ENCODE measurements around the gene POLR2E. TPM values are rescaled to one million over a fixed set of nuclear protein-coding genes. Genes with fewer than 3 reads are reported as not detected.

Gene POLR2E
- total and polyA plus RNA-seq, 2 of the 13 experiments (the other 11 are each of a cell fraction or from before 2014, with no cell fraction given), result 140 to 272 TPM

GRCh38 chr19:1046117-1046626 is 49.0 kb downstream of the POLR2E start (continued):
- TF ChIP-seq RNF2 (conservative IDR thresholded peaks at IDR 0.05; ENCODE audit: low read depth), result 0 out of 2 replicates have a peak, but pooled peaks have one; percentile 62
- TF ChIP-seq BCL6 (CRISPR knock-in tag; IDR thresholded peaks at IDR 0.05), result no peak
- TF ChIP-seq RBFOX2 (IDR thresholded peaks at IDR 0.05; ENCODE audit: low read depth, low read length), result peak; percentile 39; the same call in 1 of the 2 replicates
- no peak for TF ChIP-seq ZNF138 (CRISPR knock-in tag; IDR thresholded peaks at IDR 0.05; ENCODE audit: low read depth)
- 0 out of 2 replicates have a peak, but pooled peaks have one; percentile 37 for TF ChIP-seq ZNF337 (CRISPR knock-in tag; IDR thresholded peaks at IDR 0.05; ENCODE audit: borderline replicate concordance, low read depth)
- TF ChIP-seq NR0B2 (CRISPR knock-in tag; IDR thresholded peaks at IDR 0.05), result no peak
- TF ChIP-seq MLLT10 (CRISPR knock-in tag; IDR thresholded peaks at IDR 0.05), result no peak
- peak; percentile 40 for TF ChIP-seq ZNF292 (CRISPR knock-in tag; IDR thresholded peaks at IDR 0.05; ENCODE audit: borderline replicate concordance, low read depth)
- no peak for TF ChIP-seq BORCS8-MEF2B (CRISPR knock-in tag; IDR thresholded peaks at IDR 0.05)
- TF ChIP-seq NR2C2 (CRISPR knock-in tag; IDR thresholded peaks at IDR 0.05; ENCODE audit: borderline replicate concordance), result no peak
- TF ChIP-seq ZNF687 (CRISPR knock-in tag; IDR thresholded peaks at IDR 0.05), result peak; percentile 99
- no peak for TF ChIP-seq ZNF180 (CRISPR knock-in tag; IDR thresholded peaks at IDR 0.05; ENCODE audit: borderline replicate concordance, low read depth)
- TF ChIP-seq ZNF549 (CRISPR knock-in tag; IDR thresholded peaks at IDR 0.05), result no peak
- TF ChIP-seq RFX3 (CRISPR knock-in tag; IDR thresholded peaks at IDR 0.05), result no peak
- no peak for TF ChIP-seq ARNT2 (CRISPR knock-in tag; IDR thresholded peaks at IDR 0.05; ENCODE audit: low read depth)
- no peak for TF ChIP-seq NFYB (CRISPR knock-in tag; IDR thresholded peaks at IDR 0.05)
- TF ChIP-seq ZFP1 (CRISPR knock-in tag; IDR thresholded peaks at IDR 0.05), result no peak
- peak; percentile 45; the same call in 1 of the 2 replicates for TF ChIP-seq ZNF891 (CRISPR knock-in tag; IDR thresholded peaks at IDR 0.05)
- TF ChIP-seq ZNF235 (CRISPR knock-in tag; IDR thresholded peaks at IDR 0.05; ENCODE audit: borderline replicate concordance), result no peak
- TF ChIP-seq ZNF784 (CRISPR knock-in tag; IDR thresholded peaks at IDR 0.05; ENCODE audit: borderline replicate concordance), result peak; percentile 76; the same call in 1 of the 2 replicates
- TF ChIP-seq KAT7 (CRISPR knock-in tag; IDR thresholded peaks at IDR 0.05; ENCODE audit: borderline replicate concordance), result no peak
- no peak for TF ChIP-seq JDP2 (CRISPR knock-in tag; IDR thresholded peaks at IDR 0.05; ENCODE audit: borderline replicate concordance)
- TF ChIP-seq ZNF552 (CRISPR knock-in tag; IDR thresholded peaks at IDR 0.05; ENCODE audit: borderline replicate concordance), result peak; percentile 81
- no peak for TF ChIP-seq NR2F1 (CRISPR knock-in tag; IDR thresholded peaks at IDR 0.05)
- no peak for TF ChIP-seq ZFP36L1 (CRISPR knock-in tag; IDR thresholded peaks at IDR 0.05)
- TF ChIP-seq ZZZ3 (CRISPR knock-in tag; IDR thresholded peaks at IDR 0.05; ENCODE audit: borderline replicate concordance), result no peak
- no peak for TF ChIP-seq ZFP36L2 (CRISPR knock-in tag; IDR thresholded peaks at IDR 0.05)
